MG63 (cell line): ENCODE measurements around the gene PEX7. TPM values are rescaled to one million over a fixed set of nuclear protein-coding genes. Genes with fewer than 3 reads are reported as not detected.
A peak's percentile ranks its signal among the peaks of the same experiment; 100 is the strongest.

Experiments
- DNase-seq: peaks from one replicate; pipeline ENCODE4 v3.0.0-alpha.2; 2020
- H3K27me3 ChIP-seq: fragments of 250-450 bp; sonication (Bioruptor Pico); 2 replicates; pipeline ENCODE4 v1.5.1; 2020; ENCODE audit warnings: mild to moderate bottlenecking, moderate library complexity
- H3K36me3 ChIP-seq: fragments of 250-450 bp; sonication (Bioruptor Pico); 2 replicates; pipeline ENCODE4 v1.5.1; 2020; ENCODE audit warnings: mild to moderate bottlenecking, moderate library complexity
- H3K4me3 ChIP-seq: fragments of 250-450 bp; sonication (Bioruptor Pico); 2 replicates; pipeline ENCODE4 v1.5.1; 2020; ENCODE audit warnings: mild to moderate bottlenecking, moderate library complexity
- H3K9me3 ChIP-seq: fragments of 250-450 bp; sonication (Bioruptor Pico); 2 replicates; pipeline ENCODE4 v1.5.1; 2020; ENCODE audit warnings: mild to moderate bottlenecking, moderate library complexity
- total RNA-seq: library from RNA; depleted of rRNA; stranded (reverse); fragments of >200 nt; shearing (Covaris generic); gene quantifications from 2 replicates; pipeline ENCODE4 v1.2.3, GENCODE V29; 2014; ENCODE audit warnings: low replicate concordance

PEX7 gene
- total RNA-seq, 1 experiment from 2014 or later: 3.0 TPM

- Histone ChIP-seq H3K9me3 (no peaks in the 10 kb centered on the region), H3K27me3 (no peaks in the 10 kb centered on the region; the same call in 1 of the 2 replicates), H3K4me3 (no peak overlapping the region), H3K36me3 (no peaks in the 10 kb centered on the region)
- no peak for DNase-seq
Observed at GRCh38 chr6:136914947-136915346, 92.6 kb downstream of the PEX7 start.

- no peak for DNase-seq
- peaks cover 20% of the 10 kb centered on the region for H3K27me3 ChIP-seq
- H3K4me3 ChIP-seq: no peak overlapping the region
- no peaks in the 10 kb centered on the region for H3K9me3 ChIP-seq
- no peaks in the 10 kb centered on the region for H3K36me3 ChIP-seq
Observed at GRCh38 chr6:136918706-136919105, 96.3 kb downstream of the PEX7 start.

- no peaks in the 10 kb centered on the region for H3K9me3 ChIP-seq
- no peaks in the 10 kb centered on the region for H3K36me3 ChIP-seq
- H3K27me3 ChIP-seq: peaks cover 20% of the 10 kb centered on the region
- DNase-seq: no peak
- no peak overlapping the region for H3K4me3 ChIP-seq
Observed at GRCh38 chr6:136920216-136920615, 97.8 kb downstream of the PEX7 start.

- Histone ChIP-seq H3K9me3 (no peaks in the 10 kb centered on the region), H3K4me3 (peak overlapping the region; percentile 49), H3K36me3 (no peaks in the 10 kb centered on the region), H3K27me3 (peaks cover 20% of the 10 kb centered on the region)
- DNase-seq: no peak
Observed at GRCh38 chr6:136920671-136921380, 98.4 kb downstream of the PEX7 start.

- Histone ChIP-seq H3K27me3 (peaks cover 20% of the 10 kb centered on the region), H3K9me3 (no peaks in the 10 kb centered on the region), H3K36me3 (no peaks in the 10 kb centered on the region), H3K4me3 (peak overlapping the region; percentile 49)
- DNase-seq: no peak
Observed at GRCh38 chr6:136921381-136921935, 99.1 kb downstream of the PEX7 start.

GRCh38 chr6:136921936-136922684 is 99.7 kb downstream of the PEX7 start, which contains the start of gene SLC35D3:
Gene SLC35D3 (plus strand): TSS chr6:136922301. CDS start chr6:136922429, 128 bp downstream.
- Histone ChIP-seq H3K36me3 (no peaks in the 10 kb centered on the region), H3K9me3 (no peaks in the 10 kb centered on the region), H3K27me3 (peaks cover 20% of the 10 kb centered on the region), H3K4me3 (peak within 1 kb of the TSS; percentile 49)
- no peak for DNase-seq

GRCh38 chr6:136922685-136923006 is 100.3 kb downstream of the PEX7 start:
- H3K9me3 ChIP-seq: no peaks in the 10 kb centered on the region
- DNase-seq: no peak
- H3K4me3 ChIP-seq: peak overlapping the region; percentile 49; the same call in 1 of the 2 replicates
- H3K27me3 ChIP-seq: peaks cover 20% of the 10 kb centered on the region
- no peaks in the 10 kb centered on the region for H3K36me3 ChIP-seq

GRCh38 chr6:136923116-136923953 is 100.9 kb downstream of the PEX7 start:
- peaks cover 20% of the 10 kb centered on the region for H3K27me3 ChIP-seq
- H3K36me3 ChIP-seq: no peaks in the 10 kb centered on the region
- H3K9me3 ChIP-seq: no peaks in the 10 kb centered on the region
- no peak for DNase-seq
- no peak overlapping the region for H3K4me3 ChIP-seq

GRCh38 chr6:136923954-136924673 is 101.7 kb downstream of the PEX7 start:
- Histone ChIP-seq H3K27me3 (peaks cover 20% of the 10 kb centered on the region), H3K9me3 (no peaks in the 10 kb centered on the region), H3K4me3 (no peak overlapping the region), H3K36me3 (no peaks in the 10 kb centered on the region)
- DNase-seq: no peak

GRCh38 chr6:136926383-136926782 is 104.0 kb downstream of the PEX7 start:
- no peak for DNase-seq
- H3K36me3 ChIP-seq: no peaks in the 10 kb centered on the region
- no peak overlapping the region for H3K4me3 ChIP-seq
- no peaks in the 10 kb centered on the region for H3K9me3 ChIP-seq
- H3K27me3 ChIP-seq: peaks cover 8% of the 10 kb centered on the region

GRCh38 chr6:136927292-136927691 is 104.9 kb downstream of the PEX7 start:
- no peaks in the 10 kb centered on the region for H3K9me3 ChIP-seq
- no peak for DNase-seq
- no peak overlapping the region for H3K4me3 ChIP-seq
- H3K36me3 ChIP-seq: no peaks in the 10 kb centered on the region
- H3K27me3 ChIP-seq: peaks cover 3% of the 10 kb centered on the region; the same call in 1 of the 2 replicates

- Histone ChIP-seq H3K4me3 (no peak overlapping the region), H3K9me3 (no peaks in the 10 kb centered on the region), H3K27me3 (no peaks in the 10 kb centered on the region), H3K36me3 (no peaks in the 10 kb centered on the region)
- no peak for DNase-seq
Observed at GRCh38 chr6:136930528-136930927, 108.1 kb downstream of the PEX7 start.

GRCh38 chr6:136932599-136932998 is 110.2 kb downstream of the PEX7 start:
- Histone ChIP-seq H3K9me3 (no peaks in the 10 kb centered on the region), H3K4me3 (no peak overlapping the region), H3K27me3 (no peaks in the 10 kb centered on the region), H3K36me3 (no peaks in the 10 kb centered on the region)
- DNase-seq: no peak

- no peak for DNase-seq
- Histone ChIP-seq H3K4me3 (no peak overlapping the region), H3K36me3 (no peaks in the 10 kb centered on the region)
Observed at GRCh38 chr6:136945072-136945471, 122.7 kb downstream of the PEX7 start.

GRCh38 chr6:136945711-136946121 is 123.3 kb downstream of the PEX7 start:
- Histone ChIP-seq H3K9me3 (no peaks in the 10 kb centered on the region), H3K4me3 (no peak overlapping the region), H3K36me3 (no peaks in the 10 kb centered on the region), H3K27me3 (no peaks in the 10 kb centered on the region)
- no peak for DNase-seq

More at GRCh38 chr6:136945072-136945471, 122.7 kb downstream of the PEX7 start:
- Histone ChIP-seq H3K9me3 (no peaks in the 10 kb centered on the region), H3K27me3 (no peaks in the 10 kb centered on the region)

GRCh38 chr6:136947037-136947436 is 124.6 kb downstream of the PEX7 start:
- H3K4me3 ChIP-seq: no peak overlapping the region
- H3K9me3 ChIP-seq: no peaks in the 10 kb centered on the region
- H3K36me3 ChIP-seq: no peaks in the 10 kb centered on the region
- H3K27me3 ChIP-seq: no peaks in the 10 kb centered on the region
- DNase-seq: no peak
